Activated naive CD4-positive, alpha-beta T cell (primary cell): ENCODE measurements around the gene ANKAR.
"Not testable (repeated sequence)": the region's sequence is repeated elsewhere in the genome, so short reads cannot be mapped to it uniquely, and the experiment has no call there.

Experiments
- DNase-seq, 4 experiments: peaks; one replicate each; lab custom pipeline; 2025; lab: John Stamatoyannopoulos, UW

Gene ANKAR

DNA sequence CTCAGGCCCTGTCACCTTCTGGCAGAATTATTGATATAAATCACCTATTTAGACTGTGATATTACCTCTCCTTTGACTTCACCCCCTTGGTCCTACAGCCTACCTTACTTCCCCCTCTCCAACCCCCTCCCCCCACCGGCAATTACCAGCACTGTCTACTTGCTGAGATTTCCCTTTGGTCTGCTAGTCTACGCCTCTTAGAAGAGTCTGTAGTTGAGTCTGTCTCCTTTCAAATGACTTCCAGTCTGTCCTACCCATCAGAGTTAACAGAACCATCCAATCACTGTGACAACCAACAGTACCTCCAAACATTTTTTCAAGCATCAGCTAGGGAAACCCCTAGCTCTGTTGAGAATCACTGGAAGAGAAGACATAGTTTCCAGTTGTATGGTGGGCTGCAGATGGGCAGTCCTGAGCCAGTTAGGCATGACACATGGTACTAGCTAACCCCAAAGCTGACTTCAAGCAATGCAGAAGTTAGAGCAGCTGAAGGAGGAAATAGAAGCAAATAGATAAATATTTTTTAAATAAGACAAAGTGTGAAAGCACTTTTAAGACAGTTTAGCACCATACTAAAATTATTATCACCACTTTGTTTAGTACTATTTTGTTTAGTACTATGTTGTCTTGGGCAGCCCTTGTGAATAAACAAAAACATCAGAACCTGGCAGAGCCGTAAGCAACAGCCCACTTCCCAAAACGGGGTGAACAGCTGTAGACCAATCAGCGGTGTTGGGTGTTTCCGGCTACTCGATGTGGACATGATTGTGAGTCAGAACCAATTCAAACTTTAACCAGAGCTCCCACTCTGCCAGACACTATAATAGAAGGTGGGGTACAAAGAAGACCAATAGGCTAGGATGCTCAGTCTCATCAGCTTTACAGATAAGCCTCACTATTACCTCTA lies 15.9 kb upstream of the ANKAR start:
- peak in 2 of 4 experiments; percentile 5 to 21 for DNase-seq

- no peak for DNase-seq
Observed at GRCh38 chr2:189659734-189660133, 14.7 kb upstream of the ANKAR start.

DNA sequence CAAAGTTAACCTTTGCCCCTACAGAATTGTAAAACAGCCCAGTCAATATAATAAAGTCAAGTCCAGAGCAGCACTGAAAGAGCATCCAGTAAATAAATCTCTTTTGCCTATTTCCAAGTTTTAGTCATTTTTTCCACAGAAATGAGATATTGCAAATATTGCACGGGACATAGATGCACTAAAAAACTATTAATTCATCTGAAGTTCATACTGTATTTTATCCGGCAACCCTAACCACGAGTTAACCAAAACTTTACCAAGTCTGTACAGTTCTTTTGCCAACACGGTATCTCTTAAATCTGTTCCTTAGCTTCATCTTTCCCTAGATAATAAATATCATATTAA lies 13.7 kb upstream of the ANKAR start:
- no peak for DNase-seq

DNA sequence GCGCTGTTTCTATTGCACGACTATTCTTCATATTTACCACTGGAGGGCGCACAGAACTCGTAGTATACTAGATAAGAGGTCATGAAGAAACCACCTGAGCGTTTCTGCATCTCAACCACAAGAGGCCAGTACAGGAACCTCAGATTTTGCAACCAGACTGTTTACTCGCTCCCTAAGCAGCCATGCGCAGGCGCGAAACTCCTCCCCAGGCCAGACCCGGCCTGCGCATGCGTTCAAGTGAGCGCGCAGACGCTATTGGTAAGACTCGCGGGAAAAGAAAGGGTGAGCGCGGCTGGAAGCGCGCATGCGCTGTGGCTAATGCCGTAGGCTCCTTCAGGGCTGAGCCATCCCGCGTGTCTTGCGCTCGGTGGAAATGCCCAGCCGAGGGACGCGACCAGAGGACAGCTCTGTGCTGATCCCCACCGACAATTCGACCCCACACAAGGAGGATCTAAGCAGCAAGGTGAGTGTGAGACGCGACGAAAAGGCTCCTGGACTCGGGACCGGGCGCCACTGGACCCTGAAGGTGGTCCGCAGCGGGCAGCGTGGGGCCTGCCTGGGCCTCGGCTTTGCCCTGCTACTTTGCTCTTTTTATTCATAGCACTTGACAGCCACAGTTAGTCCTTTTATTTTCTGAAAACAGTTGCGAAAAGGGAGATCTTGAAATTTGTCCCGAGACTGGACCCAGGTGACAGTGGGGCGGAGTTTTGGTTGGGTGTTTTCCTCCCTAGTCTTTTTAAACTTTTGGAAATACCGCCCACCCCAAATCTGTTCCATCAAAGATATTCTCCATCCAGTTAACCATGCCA lies 13.1 kb upstream of the ANKAR start, which contains the start of gene ASNSD1:
ASNSD1 (plus strand) TSS at position 312 of the 809 bp plus-strand sequence. CDS start 4,674 bp downstream, outside the sequence.
- peak; percentile 91 to 98 (median 96) for DNase-seq

DNA sequence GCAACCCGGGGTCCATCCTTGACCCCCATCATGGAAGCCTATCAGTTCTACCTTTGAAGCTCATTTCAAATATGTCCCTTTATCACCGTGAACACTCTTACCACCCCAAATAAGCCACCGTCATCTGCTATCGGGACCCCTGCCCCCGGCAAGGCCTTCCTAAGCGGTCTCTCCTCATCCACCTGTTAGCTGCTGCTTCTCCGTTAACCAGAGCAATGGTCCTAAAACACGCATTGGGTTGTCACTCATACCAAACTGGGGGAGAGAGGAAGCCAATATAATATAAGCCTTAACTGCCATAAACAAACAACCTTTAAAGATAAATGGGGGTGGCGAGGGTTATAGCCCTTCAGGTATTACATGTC lies 12.5 kb upstream of the ANKAR start:
- no peak for DNase-seq

- no peak for DNase-seq
Observed at GRCh38 chr2:189662669-189663226, 11.7 kb upstream of the ANKAR start.

- DNase-seq, result not testable (repeated sequence)
Observed at GRCh38 chr2:189663319-189663718, 11.2 kb upstream of the ANKAR start.

DNA sequence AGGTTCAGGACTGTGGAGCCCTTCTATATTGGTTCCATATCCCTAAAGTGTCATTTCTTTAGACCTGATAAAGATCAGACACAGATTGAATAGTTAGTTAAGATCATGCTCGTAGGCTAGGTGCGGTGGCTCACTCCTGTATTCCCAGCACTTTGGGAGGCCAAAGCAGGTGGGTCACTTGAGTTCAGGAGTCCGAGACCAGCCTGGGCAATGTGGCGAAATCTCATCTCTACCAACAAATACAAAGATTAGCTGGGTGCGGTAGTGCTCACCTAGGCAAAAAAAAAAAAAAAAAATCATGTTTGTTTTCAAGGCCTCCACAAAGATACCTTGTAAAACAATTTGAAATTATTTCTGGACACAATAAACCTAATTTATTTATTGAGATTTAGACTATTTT lies 4.6 kb upstream of the ANKAR start:
- DNase-seq, result no peak

DNA sequence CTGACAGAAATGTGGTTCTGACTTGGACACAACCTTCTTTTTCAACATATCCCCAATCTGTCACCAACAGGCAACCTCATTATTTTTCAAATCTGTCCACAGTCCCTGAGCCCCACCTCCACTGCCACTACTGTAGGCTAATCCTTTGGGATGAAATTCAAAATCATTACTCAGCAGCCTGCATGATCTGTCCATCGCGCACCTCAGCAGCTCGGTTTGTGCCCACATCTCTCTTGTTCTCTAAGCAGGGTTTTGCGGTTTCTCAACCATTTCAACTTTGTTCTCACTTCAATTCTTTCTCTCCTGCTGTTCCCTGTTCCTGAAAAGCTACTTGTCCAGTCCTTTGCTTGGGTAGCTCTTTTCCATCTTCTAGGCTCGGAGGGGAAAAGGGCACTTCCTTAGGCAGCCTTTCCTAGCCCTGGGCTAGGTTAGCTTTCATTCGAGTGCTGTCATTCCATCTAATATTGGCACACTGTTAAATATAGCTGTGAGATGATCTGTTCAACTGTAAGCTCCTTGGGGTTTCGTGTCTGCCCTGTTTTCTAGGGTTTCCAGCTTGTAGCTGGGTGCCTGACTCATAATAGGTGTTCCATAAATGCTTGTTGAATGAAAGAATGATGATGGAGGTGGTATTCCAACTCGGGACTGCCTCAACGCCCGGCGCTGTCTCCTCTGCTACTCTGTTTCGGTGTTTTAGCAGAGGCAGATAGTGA lies 653 bp upstream of the ANKAR start:
- DNase-seq, result no peak

DNA sequence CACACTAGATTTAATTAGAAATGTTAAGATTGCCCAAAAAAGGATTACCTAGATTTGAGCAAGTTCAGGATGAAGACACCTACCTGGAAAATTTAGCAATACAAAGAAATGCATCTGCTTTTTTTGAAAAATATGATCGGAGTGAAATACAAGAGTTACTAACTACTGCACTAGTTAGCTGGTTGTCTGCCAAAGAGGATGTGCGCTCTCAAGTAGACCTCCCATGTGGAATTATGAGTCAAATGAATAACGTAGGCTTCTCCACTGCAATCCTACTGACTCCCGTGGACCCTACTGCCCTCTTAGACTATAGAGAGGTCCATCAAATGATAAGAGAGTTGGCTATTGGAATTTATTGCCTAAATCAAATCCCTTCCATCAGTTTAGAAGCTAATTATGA lies 2.0 kb downstream of the ANKAR start:
- DNase-seq, result no peak

DNA sequence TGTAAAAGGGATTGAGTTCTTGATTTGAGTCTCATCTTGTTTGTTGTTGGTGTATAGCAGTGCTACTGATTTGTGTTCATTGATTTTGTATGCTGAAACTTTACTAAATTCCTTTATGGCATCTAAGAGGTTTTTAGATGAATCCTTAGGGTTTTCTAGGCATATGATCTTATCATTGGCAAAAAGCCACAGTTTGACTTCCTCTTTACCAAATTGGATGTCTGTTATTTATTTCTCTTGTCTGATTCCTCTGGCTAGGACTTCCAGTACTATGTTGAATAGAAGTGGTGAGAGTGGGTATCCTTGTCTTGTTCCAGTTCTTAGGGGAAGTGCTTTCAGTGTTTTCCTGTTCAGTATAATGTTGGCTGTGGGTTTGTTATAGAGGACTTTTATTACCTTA lies 4.8 kb downstream of the ANKAR start:
- DNase-seq, result no peak

GRCh38 chr2:189681203-189681602 lies 6.7 kb downstream of the ANKAR start:
- no peak for DNase-seq

GRCh38 chr2:189681903-189682302 lies 7.4 kb downstream of the ANKAR start:
- no peak for DNase-seq

DNA sequence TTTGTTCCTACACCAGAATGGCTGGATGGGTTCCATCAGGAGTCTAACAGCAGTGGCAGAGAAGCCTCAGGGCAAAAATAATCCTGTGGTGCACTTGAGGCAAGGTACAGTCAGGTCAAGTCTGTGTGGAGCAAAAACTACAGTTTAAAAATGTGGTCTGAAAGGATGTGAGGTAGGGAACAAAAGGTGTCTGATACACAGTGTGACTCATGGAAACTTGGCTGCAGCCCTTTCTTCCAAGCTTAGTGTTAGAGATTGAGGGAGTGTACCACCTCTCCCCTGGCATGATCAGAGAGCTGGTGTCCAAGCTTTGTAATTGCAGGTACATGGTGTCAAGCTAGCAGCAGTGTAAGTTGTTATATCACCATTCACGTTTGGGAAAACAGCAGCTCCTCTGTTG lies 8.9 kb downstream of the ANKAR start:
- no peak for DNase-seq

GRCh38 chr2:189684811-189685210 lies 10.3 kb downstream of the ANKAR start:
- no peak for DNase-seq

- no peak for DNase-seq
Observed at GRCh38 chr2:189685540-189686229, 11.2 kb downstream of the ANKAR start.

DNA sequence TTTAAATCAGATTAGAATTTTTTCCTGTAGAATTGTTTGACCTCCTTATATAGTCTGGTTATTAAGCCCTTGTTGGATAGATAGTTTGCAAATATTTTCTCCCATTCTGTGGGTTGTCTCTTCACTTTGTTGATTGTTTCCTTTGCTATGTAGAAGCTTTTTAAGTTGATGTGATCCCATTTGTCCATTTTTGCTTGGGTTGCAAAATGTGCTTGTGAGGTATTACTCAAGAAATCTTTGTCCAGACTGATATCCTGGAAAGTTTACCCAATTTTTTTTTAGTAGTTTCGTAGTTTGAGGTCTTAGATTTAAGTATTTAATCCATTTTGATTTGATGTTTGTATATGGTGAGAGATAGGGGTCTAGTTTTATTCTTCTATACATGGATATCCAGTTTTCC lies 13.3 kb downstream of the ANKAR start:
- not testable (repeated sequence) for DNase-seq

DNA sequence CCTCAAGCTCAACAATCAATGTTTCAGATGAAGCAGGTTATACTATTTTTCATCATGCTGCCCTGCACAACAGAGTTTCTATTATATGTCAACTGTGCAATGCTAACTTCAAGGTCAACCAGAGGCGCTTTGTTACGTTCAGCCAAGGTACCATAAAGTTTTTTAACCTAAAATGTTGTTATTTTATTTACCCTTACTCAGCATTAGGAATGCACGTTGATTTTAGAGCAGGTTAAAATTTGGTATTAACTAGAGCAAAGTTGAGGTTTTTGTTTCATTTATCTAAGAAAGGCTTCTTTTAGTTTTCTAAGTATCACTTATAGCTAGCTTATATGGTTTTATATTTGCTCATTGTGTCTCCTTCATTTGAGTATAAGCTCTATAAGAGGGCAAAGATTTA lies 21.8 kb downstream of the ANKAR start:
- no peak for DNase-seq

DNA sequence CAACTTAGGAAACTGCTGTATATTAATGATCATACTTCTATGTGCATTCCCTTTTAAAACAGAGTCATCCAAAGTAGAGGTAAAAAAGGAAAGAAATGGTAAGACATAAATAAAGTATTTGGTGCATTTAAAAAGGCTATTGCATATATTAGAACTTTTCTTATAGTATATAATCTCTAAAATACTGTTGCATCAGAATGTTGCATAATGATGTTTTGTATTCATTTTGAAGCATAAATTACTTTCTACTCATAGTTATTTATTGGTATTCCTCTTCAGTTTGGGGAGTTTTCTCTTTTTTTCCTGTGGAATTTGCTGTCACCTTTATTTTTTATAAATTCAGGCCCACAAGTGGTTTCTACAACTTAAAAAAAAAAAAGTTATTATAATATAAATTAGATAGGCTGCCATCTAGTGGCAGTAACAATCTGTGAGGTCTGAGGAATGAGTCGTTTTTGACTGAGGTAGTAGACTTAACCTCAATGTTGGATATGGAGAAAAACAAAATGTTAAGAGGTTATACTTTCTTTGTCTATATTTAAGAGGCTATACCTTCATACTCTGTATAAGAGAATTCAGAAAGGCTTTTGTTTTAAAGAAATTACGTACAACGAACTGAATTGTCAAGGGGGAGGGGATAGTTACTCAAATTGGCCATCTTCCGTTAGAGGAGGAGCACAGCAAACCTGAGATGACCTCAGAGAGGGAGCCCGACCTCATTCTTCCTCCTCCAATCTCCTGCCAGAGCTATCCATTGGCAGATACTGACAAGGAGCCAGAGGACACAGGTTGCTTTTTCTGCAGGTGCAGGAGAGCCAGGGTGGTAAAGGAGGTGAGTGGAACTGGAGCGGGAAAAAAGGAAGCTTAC lies 23.8 kb downstream of the ANKAR start:
- no peak for DNase-seq

DNA sequence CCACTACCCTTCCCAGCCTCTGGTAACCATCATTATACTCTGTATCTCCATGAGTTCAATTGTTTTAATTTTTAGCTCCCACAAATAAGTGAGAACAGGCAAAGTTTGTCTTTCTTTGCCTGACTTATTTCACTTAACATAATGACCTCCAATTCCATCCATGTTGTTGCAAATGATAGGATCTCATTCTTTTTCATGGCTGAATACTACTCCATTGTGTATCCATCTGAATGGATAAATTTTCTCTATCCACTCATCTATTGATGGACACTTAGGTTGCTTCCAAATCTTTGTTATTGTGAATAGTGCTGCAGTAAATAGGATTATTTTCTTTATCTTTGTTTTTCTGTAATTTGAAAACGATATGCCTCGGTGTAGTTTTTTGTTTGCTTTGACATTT lies 26.2 kb downstream of the ANKAR start:
- no peak for DNase-seq

- no peak for DNase-seq
Observed at GRCh38 chr2:189702071-189702470, 27.6 kb downstream of the ANKAR start.
